Fibroblast of pulmonary artery (primary cell): Measurements from ENCODE around the gene BPIFA1.

Experiments used
- DNase-seq: peaks from one replicate; pipeline ENCODE4 v3.0.0-alpha.2; 2010; ENCODE audit warnings: low read depth
- H3K4me3 ChIP-seq: replicated peaks from 2 replicates; pipeline ENCODE4 v1.5.1; 2011; ENCODE audit warnings: low read depth, mild to moderate bottlenecking, control low read depth, low read length, moderate library complexity
- CTCF ChIP-seq: IDR thresholded peaks from 2 replicates; pipeline ENCODE4 v1.5.1; 2011; ENCODE audit warnings: mild to moderate bottlenecking, control low read depth, low read length, inconsistent platforms; ENCODE audit errors: missing control alignments

The BPIFA1 gene

DNA sequence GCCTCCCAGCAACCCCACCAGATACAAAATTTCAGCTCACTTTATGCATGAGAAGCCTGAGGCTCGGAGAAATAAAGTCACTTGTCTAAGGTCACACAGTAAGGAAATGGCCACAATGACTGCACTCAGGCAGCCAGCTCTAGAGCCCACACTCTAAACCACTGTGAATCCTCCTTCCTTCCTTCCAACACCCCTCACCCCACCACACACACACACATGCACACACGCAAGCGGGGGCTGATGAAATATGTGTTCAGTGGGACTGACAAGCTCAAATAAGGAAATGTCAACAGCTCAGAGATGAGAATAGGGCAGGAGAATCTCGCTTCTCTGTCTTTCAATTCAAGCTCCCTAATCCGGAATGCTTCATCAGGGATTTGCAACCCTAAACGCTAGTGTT lies 6.0 kb upstream of the BPIFA1 start:
- no peak for DNase-seq
- no peak for TF ChIP-seq CTCF
- H3K4me3 ChIP-seq, result no peak overlapping the region

- no peak for DNase-seq
- TF ChIP-seq CTCF, result no peak
Observed at GRCh38 chr20:33231237-33231636, 4.6 kb upstream of the BPIFA1 start.

DNA sequence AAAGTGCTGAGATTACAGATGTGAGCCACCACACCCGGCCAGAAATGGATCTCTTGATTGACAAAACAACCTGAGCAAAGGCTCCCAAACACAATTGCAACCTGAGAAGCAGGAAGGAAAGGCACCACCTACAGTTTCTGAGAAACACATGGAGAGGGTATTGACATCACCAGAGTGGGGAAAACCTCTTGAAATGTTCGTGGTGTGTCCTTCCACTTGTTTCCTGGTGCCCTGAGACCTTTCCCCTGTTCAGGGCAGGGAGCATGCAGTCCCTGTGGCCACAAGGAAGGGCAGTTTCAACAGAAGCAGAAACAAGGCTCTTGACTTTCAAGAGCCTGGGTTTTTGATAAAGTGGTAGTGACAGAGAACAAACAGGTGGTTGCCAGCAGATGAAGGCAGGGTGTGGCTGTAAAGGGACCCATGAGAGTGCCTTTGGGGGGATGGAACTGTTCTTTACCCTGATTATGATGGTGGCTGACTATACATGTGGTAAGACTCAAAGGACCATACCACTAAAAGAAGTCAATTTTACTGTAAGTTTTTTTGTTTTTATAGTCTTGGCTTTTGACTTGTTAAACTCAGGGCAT lies 3.2 kb upstream of the BPIFA1 start:
- H3K4me3 ChIP-seq, result no peak overlapping the region
- no peak for TF ChIP-seq CTCF
- DNase-seq, result no peak

More at GRCh38 chr20:33231237-33231636, 4.6 kb upstream of the BPIFA1 start:
- no peak overlapping the region for H3K4me3 ChIP-seq

GRCh38 chr20:33233129-33233774 lies 2.5 kb upstream of the BPIFA1 start:
- TF ChIP-seq CTCF, result no peak
- no peak for DNase-seq
- no peak overlapping the region for H3K4me3 ChIP-seq

DNA sequence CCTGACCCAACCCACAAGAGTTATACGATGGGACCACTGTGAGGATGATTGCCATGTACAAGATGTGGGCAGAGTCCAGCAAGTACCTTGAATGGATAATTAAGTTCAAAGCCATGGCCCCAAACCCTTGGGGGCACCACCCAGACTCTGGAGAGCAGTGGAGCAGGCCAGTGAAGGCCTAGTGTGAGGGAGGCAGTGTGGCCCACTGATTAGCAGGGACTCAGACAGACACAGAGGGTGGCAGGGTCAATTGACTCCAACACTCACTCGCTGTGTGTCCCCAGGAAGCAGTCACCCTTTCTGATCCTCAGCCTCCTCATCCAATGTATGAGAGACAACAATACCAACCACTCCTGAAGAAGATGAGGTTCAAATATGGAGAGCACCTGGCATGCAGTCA lies 1.7 kb upstream of the BPIFA1 start:
- TF ChIP-seq CTCF, result no peak
- DNase-seq, result no peak
- H3K4me3 ChIP-seq, result no peak overlapping the region

- no peak for DNase-seq
- TF ChIP-seq CTCF, result no peak
- H3K4me3 ChIP-seq, result no peak overlapping the region
Observed at GRCh38 chr20:33236351-33236750, 555 bp downstream of the BPIFA1 start.

DNA sequence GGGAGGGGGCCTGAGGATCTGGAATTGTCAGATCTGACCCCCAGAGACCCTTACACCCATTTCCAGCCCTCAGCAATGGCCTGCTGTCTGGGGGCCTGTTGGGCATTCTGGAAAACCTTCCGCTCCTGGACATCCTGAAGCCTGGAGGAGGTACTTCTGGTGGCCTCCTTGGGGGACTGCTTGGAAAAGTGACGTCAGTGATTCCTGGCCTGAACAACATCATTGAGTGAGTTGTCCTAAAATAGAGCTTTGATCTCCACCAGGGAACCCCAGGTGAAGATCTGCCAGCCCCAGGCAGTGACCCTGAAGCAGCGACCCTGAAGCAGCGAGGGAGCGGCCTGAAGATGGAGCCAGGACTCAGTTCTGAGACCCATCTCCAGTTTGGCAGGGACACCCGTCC lies 2.2 kb downstream of the BPIFA1 start:
- TF ChIP-seq CTCF, result no peak
- DNase-seq, result no peak
- no peak overlapping the region for H3K4me3 ChIP-seq
